NCI-H226 (cell line): Measurements from ENCODE around the gene SGMS1.
A peak's percentile ranks its signal among the peaks of the same experiment; 100 is the strongest.
"Not testable (repeated sequence)": the region's sequence is repeated elsewhere in the genome, so short reads cannot be mapped to it uniquely, and the experiment has no call there.

Source experiments
- DNase-seq: peaks from one replicate; pipeline ENCODE4 v3.0.0-alpha.2; 2015

SGMS1 gene

GRCh38 chr10:50623663-50624412 lies at the start of gene SGMS1:
Gene SGMS1 (minus strand): TSS chr10:50623956. CDS start chr10:50344114, 279,842 bp downstream.
- DNase-seq, result peak; percentile 83

GRCh38 chr10:50672152-50672551 lies 48.4 kb upstream of the SGMS1 start:
- not testable (repeated sequence) for DNase-seq

- DNase-seq, result not testable (repeated sequence)
Measured at GRCh38 chr10:50671645-50672044, 47.9 kb upstream of the SGMS1 start.

- DNase-seq, result not testable (repeated sequence)
Measured at GRCh38 chr10:50669957-50670356, 46.2 kb upstream of the SGMS1 start.

- DNase-seq, result not testable (repeated sequence)
Measured at GRCh38 chr10:50667353-50667752, 43.6 kb upstream of the SGMS1 start.

GRCh38 chr10:50662420-50662819 lies 38.7 kb upstream of the SGMS1 start:
- DNase-seq, result not testable (repeated sequence)

- not testable (repeated sequence) for DNase-seq
Measured at GRCh38 chr10:50661563-50661962, 37.8 kb upstream of the SGMS1 start.

GRCh38 chr10:50659865-50660730 lies 36.3 kb upstream of the SGMS1 start:
- DNase-seq, result not testable (repeated sequence)

- DNase-seq, result not testable (repeated sequence)
Measured at GRCh38 chr10:50659016-50659864, 35.5 kb upstream of the SGMS1 start.

GRCh38 chr10:50658165-50658564 lies 34.4 kb upstream of the SGMS1 start:
- DNase-seq, result no peak

- no peak for DNase-seq
Measured at GRCh38 chr10:50653758-50654157, 30.0 kb upstream of the SGMS1 start.

GRCh38 chr10:50653142-50653541 lies 29.4 kb upstream of the SGMS1 start:
- DNase-seq, result no peak

- DNase-seq, result no peak
Measured at GRCh38 chr10:50651808-50652207, 28.1 kb upstream of the SGMS1 start.

GRCh38 chr10:50650481-50650880 lies 26.7 kb upstream of the SGMS1 start:
- no peak for DNase-seq

- DNase-seq, result no peak
Measured at GRCh38 chr10:50648935-50649227, 25.1 kb upstream of the SGMS1 start.

GRCh38 chr10:50648089-50648934 lies 24.6 kb upstream of the SGMS1 start:
- DNase-seq, result no peak

- DNase-seq, result not testable (repeated sequence)
Measured at GRCh38 chr10:50647350-50647749, 23.6 kb upstream of the SGMS1 start.

- no peak for DNase-seq
Measured at GRCh38 chr10:50645236-50645635, 21.5 kb upstream of the SGMS1 start.

- no peak for DNase-seq
Measured at GRCh38 chr10:50641626-50642025, 17.9 kb upstream of the SGMS1 start.

GRCh38 chr10:50640238-50640637 lies 16.5 kb upstream of the SGMS1 start:
- no peak for DNase-seq

GRCh38 chr10:50636618-50637579 lies 13.1 kb upstream of the SGMS1 start:
- no peak for DNase-seq
